PC-3 (cell line): Measurements from ENCODE around the gene WFDC1. TPM values are rescaled to one million over a fixed set of nuclear protein-coding genes. Genes with fewer than 3 reads are reported as not detected.

Experiments used
- ATAC-seq: fragments of 200-7000 bp; cut with Tn5 transposase; 2 replicates; pipeline ENCODE4 v1.9.1; 2020; ENCODE audit warnings: mild to moderate bottlenecking, moderate library complexity
- BruUV-seq: library from RNA; stranded (reverse); fragments of 400-500 nt; replicated peaks from 2 replicates; lab custom pipeline; 2021; lab: Mats Ljungman, UMichigan
- CTCF ChIA-PET: fragments of 300-600 bp; sonication (Branson Sonifier 250); formaldehyde crosslinking; loops from one replicate; lab custom pipeline; 2022; ENCODE audit warnings: antibody characterized with exemption; lab: Charles Lee
- POLR2A ChIA-PET: fragments of 300-600 bp; sonication (Branson Sonifier 250); formaldehyde crosslinking; loops from one replicate; lab custom pipeline; 2022; ENCODE audit warnings: antibody characterized with exemption; ENCODE audit not compliant: unreplicated experiment; lab: Charles Lee
- DNase-seq: peaks from one replicate; pipeline ENCODE4 v3.0.0-alpha.2; 2015
- H2AFZ ChIP-seq: fragments of 300-600 bp; sonication (generic); 2 replicates; pipeline ENCODE4 v1.6.0; 2016; ENCODE audit warnings: antibody characterized with exemption, low read length
- H3F3A ChIP-seq: fragments of 300-600 bp; sonication (generic); one replicate; pipeline ENCODE4 v1.6.0; 2017; ENCODE audit warnings: antibody characterized with exemption, low read length, control low read depth, mild to moderate bottlenecking; ENCODE audit not compliant: unreplicated experiment
- H3K27ac ChIP-seq: fragments of 300-600 bp; sonication (generic); 2 replicates; pipeline ENCODE4 v1.5.1; 2016; ENCODE audit warnings: mild to moderate bottlenecking, low read length
- H3K27me3 ChIP-seq: fragments of 300-600 bp; sonication (generic); 2 replicates; pipeline ENCODE4 v1.6.1; 2016; ENCODE audit warnings: low read length, mixed read lengths
- H3K36me3 ChIP-seq: fragments of 300-600 bp; sonication (generic); 2 replicates; pipeline ENCODE4 v1.6.1; 2016; ENCODE audit warnings: low read depth, mixed run types, low read length, mixed read lengths
- H3K4me1 ChIP-seq: fragments of 300-600 bp; sonication (generic); 2 replicates; pipeline ENCODE4 v1.5.1; 2016; ENCODE audit warnings: low read length; ENCODE audit not compliant: insufficient read depth
- H3K4me2 ChIP-seq: fragments of 300-600 bp; sonication (generic); 2 replicates; pipeline ENCODE4 v1.6.0; 2016; ENCODE audit warnings: low read length
- H3K4me3 ChIP-seq: fragments of 300-600 bp; sonication (generic); 2 replicates; pipeline ENCODE4 v1.5.1; 2016; ENCODE audit warnings: mild to moderate bottlenecking, low read length, mixed read lengths
- H3K79me2 ChIP-seq: fragments of 300-600 bp; sonication (generic); 2 replicates; pipeline ENCODE4 v1.6.1; 2017; ENCODE audit warnings: low read length, mixed read lengths
- H3K9ac ChIP-seq: fragments of 300-600 bp; sonication (generic); 2 replicates; pipeline ENCODE4 v1.6.0; 2016; ENCODE audit warnings: mild to moderate bottlenecking, low read length
- H3K9me2 ChIP-seq: fragments of 300-600 bp; sonication (generic); replicated peaks from 2 replicates; pipeline ENCODE4 v1.6.1; 2016; ENCODE audit warnings: mixed run types, low read length, mixed read lengths
- H3K9me3 ChIP-seq: fragments of 300-600 bp; sonication (generic); 2 replicates; pipeline ENCODE4 v1.6.1; 2016; ENCODE audit warnings: low read length, mixed read lengths
- H4K20me1 ChIP-seq: fragments of 300-600 bp; sonication (generic); 2 replicates; pipeline ENCODE4 v1.6.1; 2016; ENCODE audit warnings: low read length, mixed read lengths
- EZH2 ChIP-seq: fragments of 300-600 bp; sonication (generic); IDR thresholded peaks from one replicate; pipeline ENCODE4 v1.6.1; 2017; ENCODE audit warnings: antibody characterized with exemption, mild to moderate bottlenecking, low read length; ENCODE audit not compliant: unreplicated experiment
- EZH2phosphoT487 ChIP-seq: fragments of 300-600 bp; sonication (generic); IDR thresholded peaks from 2 replicates; pipeline ENCODE4 v1.6.1; 2018; ENCODE audit warnings: mild to moderate bottlenecking, antibody characterized with exemption, low read length, borderline replicate concordance
- intact Hi-C: fragments of 100-400 bp; cut with micrococcal nuclease; formaldehyde crosslinking; loops from 2 replicates; pipeline ENCODE4 v1.9.0; 2023
- total RNA-seq: library from RNA; depleted of rRNA; stranded (reverse); fragments of >200 nt; gene quantifications from 2 replicates; pipeline ENCODE4 v1.2.3, GENCODE V29; 2014
- TF ChIP-seq, protein P1 (sequence below): fragments of 300-600 bp; sonication (generic); conservative IDR thresholded peaks from 2 replicates; pipeline ENCODE4 v1.5.1; 2017; ENCODE audit warnings: antibody characterized with exemption, low read depth, mild to moderate bottlenecking, low read length

The WFDC1 gene
- total RNA-seq, 1 experiment from 2014 or later, result 0.15 TPM

DNA sequence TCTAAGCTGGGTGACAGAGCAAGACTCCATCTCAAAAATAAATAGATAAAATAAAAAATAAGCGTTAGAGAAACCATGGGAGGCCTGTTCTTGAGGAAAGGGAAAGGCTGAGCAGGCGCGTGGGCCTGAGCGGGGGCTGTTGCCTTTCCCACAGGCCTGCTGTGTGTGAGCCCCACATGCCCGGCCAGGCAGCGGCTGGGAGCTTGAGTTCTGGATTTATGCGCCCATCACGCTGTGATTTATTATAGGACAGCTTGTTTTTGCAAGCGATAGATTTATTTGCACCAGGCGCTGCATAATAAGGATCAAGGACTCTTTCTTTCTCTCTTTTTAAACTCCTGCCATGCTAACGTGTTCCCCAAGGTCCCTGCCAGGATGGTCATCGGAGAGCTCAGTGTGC is 14.8 kb upstream of the WFDC1 start:
- H3K79me2 ChIP-seq, result no peaks in the 10 kb centered on the region
- DNase-seq (no peak), ATAC-seq (no peak)
- BruUV-seq, result no TSS peak
- H3K4me3 ChIP-seq, result no peak overlapping the region
- H3K4me1 ChIP-seq, result no peaks in the 10 kb centered on the region
- intact Hi-C loops, result no loop called here
- H3K9me3 ChIP-seq, result no peaks in the 10 kb centered on the region
- H3K9ac ChIP-seq, result no peak overlapping the region
- TF ChIP-seq, protein P1, sequence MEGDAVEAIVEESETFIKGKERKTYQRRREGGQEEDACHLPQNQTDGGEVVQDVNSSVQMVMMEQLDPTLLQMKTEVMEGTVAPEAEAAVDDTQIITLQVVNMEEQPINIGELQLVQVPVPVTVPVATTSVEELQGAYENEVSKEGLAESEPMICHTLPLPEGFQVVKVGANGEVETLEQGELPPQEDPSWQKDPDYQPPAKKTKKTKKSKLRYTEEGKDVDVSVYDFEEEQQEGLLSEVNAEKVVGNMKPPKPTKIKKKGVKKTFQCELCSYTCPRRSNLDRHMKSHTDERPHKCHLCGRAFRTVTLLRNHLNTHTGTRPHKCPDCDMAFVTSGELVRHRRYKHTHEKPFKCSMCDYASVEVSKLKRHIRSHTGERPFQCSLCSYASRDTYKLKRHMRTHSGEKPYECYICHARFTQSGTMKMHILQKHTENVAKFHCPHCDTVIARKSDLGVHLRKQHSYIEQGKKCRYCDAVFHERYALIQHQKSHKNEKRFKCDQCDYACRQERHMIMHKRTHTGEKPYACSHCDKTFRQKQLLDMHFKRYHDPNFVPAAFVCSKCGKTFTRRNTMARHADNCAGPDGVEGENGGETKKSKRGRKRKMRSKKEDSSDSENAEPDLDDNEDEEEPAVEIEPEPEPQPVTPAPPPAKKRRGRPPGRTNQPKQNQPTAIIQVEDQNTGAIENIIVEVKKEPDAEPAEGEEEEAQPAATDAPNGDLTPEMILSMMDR, result no peak
- TF ChIP-seq EZH2 (no peak), EZH2phosphoT487 (no peak)
- H3K36me3 ChIP-seq, result no peaks in the 10 kb centered on the region
- ChIA-PET CTCF (no interaction called here), POLR2A (no interaction called here)
- H3K9me2 ChIP-seq, result no peaks in the 10 kb centered on the region
- no peaks in the 10 kb centered on the region for H4K20me1 ChIP-seq
- no peaks in the 10 kb centered on the region for H3K27me3 ChIP-seq
- H3K27ac ChIP-seq, result no peak overlapping the region
- H3F3A ChIP-seq, result no peaks in the 10 kb centered on the region
- no peak overlapping the region for H3K4me2 ChIP-seq
- H2AFZ ChIP-seq, result no peak overlapping the region

DNA sequence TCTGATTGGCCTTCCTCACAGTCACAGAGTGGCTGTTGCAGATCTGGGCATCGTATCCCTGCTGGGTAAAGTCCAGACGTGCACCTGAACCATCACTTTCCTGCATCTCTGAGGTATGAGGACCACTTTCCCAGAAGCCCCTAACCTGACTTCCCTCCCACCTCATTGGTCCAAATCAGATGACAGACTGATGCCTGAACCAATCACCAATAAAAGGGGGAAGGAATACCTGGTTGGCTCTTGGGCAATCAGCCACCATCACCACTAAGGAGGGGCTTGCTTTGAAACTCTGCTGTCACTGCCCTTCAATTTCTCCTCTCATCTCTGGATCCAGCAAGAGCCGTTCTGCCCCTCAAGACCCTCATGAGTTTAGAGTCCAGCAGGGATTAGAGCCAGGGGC is 13.6 kb upstream of the WFDC1 start:
- no peak overlapping the region for H2AFZ ChIP-seq
- DNase-seq (peak; percentile 8), ATAC-seq (no peak)
- H3K4me2 ChIP-seq, result no peak overlapping the region
- H3K27ac ChIP-seq, result no peak overlapping the region
- CTCF ChIA-PET, result no interaction called here
- H4K20me1 ChIP-seq, result no peaks in the 10 kb centered on the region
- no peaks in the 10 kb centered on the region for H3K36me3 ChIP-seq
- TF ChIP-seq EZH2 (no peak), EZH2phosphoT487 (no peak)
- TF ChIP-seq, protein P1, result no peak
- H3K4me3 ChIP-seq, result no peak overlapping the region
- no TSS peak for BruUV-seq
- intact Hi-C loops, result no loop called here
- no peaks in the 10 kb centered on the region for H3F3A ChIP-seq
- no peaks in the 10 kb centered on the region for H3K27me3 ChIP-seq
- no peaks in the 10 kb centered on the region for H3K79me2 ChIP-seq
- H3K4me1 ChIP-seq, result no peaks in the 10 kb centered on the region
- no peaks in the 10 kb centered on the region for H3K9me2 ChIP-seq
- H3K9ac ChIP-seq, result no peak overlapping the region
- H3K9me3 ChIP-seq, result no peaks in the 10 kb centered on the region
- POLR2A ChIA-PET, result no interaction called here

DNA sequence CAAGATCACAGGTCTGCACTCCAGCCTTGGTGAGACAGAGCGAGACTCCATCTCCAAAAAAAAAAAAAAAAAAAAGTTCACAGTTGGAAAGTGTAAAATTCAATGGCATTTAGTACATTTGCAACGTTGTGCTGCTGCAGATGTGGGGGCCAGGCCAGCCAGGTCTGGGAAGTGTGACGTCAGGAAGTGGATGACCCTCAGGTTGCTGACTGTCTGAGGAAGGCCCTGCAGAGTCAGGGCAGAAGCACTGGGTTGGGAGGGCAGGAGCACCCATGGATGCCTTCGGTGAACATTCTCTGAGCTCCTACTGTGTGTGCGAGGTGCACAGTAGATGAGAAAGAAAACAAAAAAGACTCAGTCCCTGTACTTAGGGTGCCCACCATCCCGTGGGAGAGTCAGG is 12.1 kb upstream of the WFDC1 start:
- Histone ChIP-seq H3K4me1 (no peaks in the 10 kb centered on the region), H3K4me3 (no peak overlapping the region), H2AFZ (no peak overlapping the region), H3K9me2 (no peaks in the 10 kb centered on the region), H3K36me3 (no peaks in the 10 kb centered on the region), H3K27ac (no peak overlapping the region), H3K4me2 (no peak overlapping the region), H4K20me1 (no peaks in the 10 kb centered on the region), H3K9me3 (no peaks in the 10 kb centered on the region), H3K27me3 (no peaks in the 10 kb centered on the region), H3K9ac (no peak overlapping the region), H3F3A (no peaks in the 10 kb centered on the region), H3K79me2 (no peaks in the 10 kb centered on the region)
- BruUV-seq, result no TSS peak
- TF ChIP-seq, protein P1, result no peak
- TF ChIP-seq EZH2 (no peak), EZH2phosphoT487 (no peak)
- ATAC-seq, result no peak
- CTCF ChIA-PET, result no interaction called here
- POLR2A ChIA-PET, result no interaction called here
- intact Hi-C loops, result no loop called here
- DNase-seq, result no peak
